ENCODE results near the gene COA1.
"Not testable (repeated sequence)": the region's sequence is repeated elsewhere in the genome, so short reads cannot be mapped to it uniquely, and the experiment has no call there.

The COA1 gene, protein sequence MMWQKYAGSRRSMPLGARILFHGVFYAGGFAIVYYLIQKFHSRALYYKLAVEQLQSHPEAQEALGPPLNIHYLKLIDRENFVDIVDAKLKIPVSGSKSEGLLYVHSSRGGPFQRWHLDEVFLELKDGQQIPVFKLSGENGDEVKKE

DNA sequence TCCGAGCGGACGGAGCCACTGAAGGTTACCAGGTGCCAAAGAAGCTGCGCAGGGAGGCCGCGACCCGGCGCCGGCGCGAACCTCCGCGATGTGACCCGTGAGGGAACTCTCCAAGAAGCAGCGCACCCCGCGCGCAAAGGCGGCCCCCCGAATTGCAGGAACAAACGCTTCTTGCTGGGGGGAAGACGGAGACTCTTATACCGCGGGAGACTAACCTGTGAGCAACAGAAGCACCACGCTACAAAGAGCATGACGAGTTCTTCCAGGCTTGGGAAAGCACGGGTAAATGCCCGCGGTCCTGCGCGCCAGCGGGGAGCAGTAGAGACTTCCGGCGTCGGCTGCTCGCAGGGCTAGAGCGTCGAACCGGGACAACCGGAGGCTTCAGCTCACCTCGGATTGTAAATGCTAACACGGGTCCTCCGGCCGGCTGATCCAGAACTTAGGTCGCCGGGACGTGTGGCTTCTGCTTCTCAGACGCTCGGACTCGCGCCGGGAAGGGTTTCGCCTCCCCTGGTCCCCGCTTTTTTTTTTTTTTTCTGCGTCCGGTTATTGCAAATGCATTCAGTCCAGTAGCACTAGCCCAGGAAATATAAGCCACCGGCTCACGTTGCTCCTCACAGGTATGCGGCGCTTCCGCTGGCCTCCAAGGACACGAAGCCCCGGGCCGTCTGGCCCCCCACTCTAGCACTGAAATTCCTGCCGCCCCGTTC lies at the start of gene COA1:
TSS of gene COA1 (minus strand) at position 310 of the 710 bp plus-strand sequence. CDS start 80,909 bp downstream, outside the sequence.
- DNase-seq (ENCODE audit: low read depth), result peak; percentile 63

DNA sequence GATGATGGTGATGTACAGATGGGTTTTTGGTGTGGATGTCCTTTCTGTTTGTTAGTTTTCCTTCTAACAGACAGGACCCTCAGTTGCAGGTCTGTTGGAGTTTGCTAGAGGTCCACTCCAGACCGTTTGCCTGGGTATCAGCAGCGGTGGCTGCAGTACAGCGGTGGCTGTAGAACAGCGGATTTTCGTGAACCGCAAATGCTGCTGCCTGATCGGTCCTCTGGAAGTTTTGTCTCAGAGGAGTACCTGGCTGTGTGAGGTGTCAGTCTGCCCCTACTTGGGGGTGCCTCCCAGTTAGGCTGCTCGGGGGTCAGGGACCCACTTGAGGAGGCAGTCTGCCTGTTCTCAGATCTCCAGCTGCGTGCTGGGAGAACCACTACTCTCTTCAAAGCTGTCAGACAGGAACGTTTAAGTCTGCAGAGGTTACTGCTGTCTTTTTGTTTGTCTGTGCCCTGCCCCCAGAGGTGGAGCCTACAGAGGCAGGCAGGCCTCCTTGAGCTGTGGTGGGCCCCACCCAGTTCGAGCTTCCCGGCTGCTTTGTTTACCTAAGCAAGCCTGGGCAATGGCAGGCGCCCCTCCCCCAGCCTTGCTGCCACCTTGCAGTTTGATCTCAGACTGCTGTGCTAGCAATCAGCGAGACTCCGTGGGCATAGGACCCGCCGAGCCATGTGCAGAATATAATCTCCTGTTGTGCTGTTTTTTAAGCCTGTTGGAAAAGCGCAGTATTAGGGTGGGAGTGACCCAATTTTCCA lies 49.1 kb upstream of the COA1 start:
- DNase-seq (ENCODE audit: low read depth), result not testable (repeated sequence)

- DNase-seq (ENCODE audit: low read depth), result not testable (repeated sequence)
Measured at GRCh38 chr7:43775255-43775654, 45.9 kb upstream of the COA1 start.

DNA sequence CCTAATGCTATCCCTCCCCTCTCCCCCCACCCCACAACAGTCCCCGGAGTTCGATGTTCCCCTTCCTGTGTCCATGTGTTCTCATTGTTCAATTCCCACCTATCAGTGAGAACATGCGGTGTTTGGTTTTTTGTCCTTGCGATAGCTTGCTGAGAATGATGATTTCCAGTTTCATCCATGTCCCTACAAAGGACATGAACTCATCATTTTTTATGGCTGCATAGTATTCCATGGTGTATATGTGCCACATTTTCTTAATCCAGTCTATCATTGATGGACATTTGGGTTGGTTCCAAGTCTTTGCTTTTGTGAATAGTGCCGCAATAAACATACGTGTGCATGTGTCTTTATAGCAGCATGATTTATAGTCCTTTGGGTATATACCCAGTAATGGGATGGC lies 43.9 kb upstream of the COA1 start:
- not testable (repeated sequence) for DNase-seq (ENCODE audit: low read depth)

GRCh38 chr7:43771573-43771972 lies 42.2 kb upstream of the COA1 start:
- no peak for DNase-seq (ENCODE audit: low read depth)

GRCh38 chr7:43771128-43771527 lies 41.8 kb upstream of the COA1 start:
- no peak for DNase-seq (ENCODE audit: low read depth)

GRCh38 chr7:43769791-43770465 lies 40.6 kb upstream of the COA1 start:
- no peak for DNase-seq (ENCODE audit: low read depth)

DNA sequence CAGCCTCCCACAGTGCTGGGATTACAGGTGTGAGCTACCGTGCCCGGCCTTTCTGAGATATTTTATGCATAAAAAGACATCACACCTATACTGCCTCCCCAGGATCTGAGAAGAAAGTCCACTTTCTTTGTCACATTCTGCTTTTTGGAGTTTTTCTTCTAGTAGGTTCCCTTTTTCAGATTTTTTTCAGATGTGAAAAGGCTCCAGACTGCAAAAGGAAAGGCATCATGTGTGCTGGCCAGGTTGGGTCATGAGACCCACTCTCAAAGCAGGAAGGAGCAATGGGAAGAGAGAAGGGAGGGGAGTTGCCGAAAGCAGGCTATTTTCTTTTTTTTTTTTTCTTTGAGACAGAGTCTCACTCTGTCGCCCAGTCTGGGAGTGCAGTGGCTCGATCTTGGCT lies 40.0 kb upstream of the COA1 start:
- no peak for DNase-seq (ENCODE audit: low read depth)

- no peak for DNase-seq (ENCODE audit: low read depth)
Measured at GRCh38 chr7:43768887-43769272, 39.6 kb upstream of the COA1 start.

GRCh38 chr7:43768201-43768886 lies 39.0 kb upstream of the COA1 start:
- no peak for DNase-seq (ENCODE audit: low read depth)

- no peak for DNase-seq (ENCODE audit: low read depth)
Measured at GRCh38 chr7:43767311-43767710, 38.0 kb upstream of the COA1 start.

- DNase-seq (ENCODE audit: low read depth), result no peak
Measured at GRCh38 chr7:43766564-43766963, 37.2 kb upstream of the COA1 start.

- DNase-seq (ENCODE audit: low read depth), result no peak
Measured at GRCh38 chr7:43764807-43765491, 35.6 kb upstream of the COA1 start.

GRCh38 chr7:43764039-43764761 lies 34.9 kb upstream of the COA1 start:
- DNase-seq (ENCODE audit: low read depth), result no peak

DNA sequence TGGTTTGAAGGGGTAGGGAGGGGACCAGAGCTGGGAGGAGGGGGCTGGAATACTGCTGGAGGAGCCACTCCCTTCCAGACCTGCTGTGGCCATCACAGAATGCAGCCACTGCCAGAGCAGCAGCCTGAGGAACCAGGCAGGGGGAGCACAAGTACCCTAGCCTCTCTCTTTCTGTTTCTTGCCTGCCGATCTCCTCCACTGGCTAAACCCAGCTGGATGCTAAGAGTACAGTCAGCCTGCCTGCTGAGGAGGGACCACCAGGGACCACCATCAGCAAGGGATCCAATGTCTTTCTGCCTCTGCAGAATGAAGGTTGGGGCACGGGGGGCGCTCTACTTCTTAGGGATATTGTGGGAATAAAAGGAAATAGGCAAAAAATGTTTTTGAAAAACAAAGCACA lies 33.9 kb upstream of the COA1 start:
- no peak for DNase-seq (ENCODE audit: low read depth)

DNA sequence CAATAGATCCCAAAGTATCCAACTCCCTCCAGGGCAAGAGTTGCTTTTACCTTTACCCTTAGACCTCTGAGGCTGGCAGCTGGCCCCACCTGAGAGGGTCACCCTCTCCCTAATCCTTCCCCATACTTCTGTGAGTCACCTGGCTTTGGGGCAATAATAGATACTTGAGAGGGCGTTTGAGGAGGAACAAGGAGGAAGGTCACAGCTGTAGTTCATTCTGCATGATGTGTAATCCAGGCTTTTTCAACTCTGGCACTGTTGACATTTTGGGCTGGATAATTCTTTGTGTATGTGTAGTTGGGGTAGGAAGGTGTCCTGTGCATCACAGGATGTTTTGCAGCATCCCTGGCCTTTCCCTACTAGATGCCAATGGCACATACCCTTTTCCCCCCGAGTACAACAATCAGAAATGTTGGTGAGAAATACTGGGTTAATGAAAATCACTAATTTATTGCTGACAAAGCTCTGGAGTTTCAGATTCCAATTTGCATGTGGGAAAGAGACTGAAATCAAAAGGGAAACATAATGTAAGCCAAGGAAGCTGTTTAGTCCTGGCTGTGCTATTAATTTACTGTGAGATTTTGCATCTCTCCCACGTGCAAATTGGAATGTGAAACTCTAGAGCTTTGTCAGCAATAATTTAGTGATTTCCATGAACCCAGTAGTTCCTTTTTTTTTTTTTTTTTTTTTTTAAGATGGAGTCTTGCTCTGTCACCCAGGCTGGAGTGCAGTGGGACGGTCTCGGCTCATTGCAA lies 32.8 kb upstream of the COA1 start:
- DNase-seq (ENCODE audit: low read depth), result no peak

DNA sequence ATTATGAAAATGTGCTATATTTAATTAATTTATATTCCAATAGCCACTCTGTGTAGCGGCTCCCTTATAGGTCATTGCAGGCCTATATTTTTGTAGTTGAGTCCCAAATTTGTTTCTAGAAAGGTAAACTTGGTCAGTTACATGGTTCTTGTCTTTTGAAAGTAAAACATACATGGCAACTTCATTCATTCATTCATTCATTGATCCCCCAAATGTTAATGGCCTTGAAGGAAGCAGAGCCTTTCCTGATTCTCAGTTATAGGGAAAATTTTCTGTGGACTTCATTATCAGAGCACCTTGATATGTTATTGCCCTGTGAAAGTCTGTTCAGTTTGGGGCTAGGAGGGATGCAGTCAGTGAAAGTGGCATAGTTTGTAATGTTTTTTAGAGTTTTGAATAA lies 32.1 kb upstream of the COA1 start:
- no peak for DNase-seq (ENCODE audit: low read depth)

DNA sequence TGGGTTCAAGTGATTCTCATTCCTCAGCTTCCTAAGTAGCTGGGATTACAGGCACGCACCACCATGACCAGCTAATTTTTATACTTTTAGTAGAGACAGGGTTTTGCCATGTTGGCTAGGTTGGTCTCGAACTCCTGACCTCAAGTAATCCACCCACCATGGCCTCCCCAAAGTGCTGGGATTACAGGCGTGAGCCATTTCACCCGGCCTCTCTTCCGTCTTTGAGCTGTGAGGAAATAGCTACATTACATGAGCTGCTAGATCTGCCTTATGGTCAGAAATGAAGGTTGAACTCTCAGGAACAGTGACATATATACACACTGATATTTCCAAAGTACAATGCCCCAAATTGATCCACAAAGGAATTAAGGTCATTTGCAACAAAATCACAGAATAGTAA lies 31.5 kb upstream of the COA1 start:
- DNase-seq (ENCODE audit: low read depth), result no peak

- DNase-seq (ENCODE audit: low read depth), result peak; percentile 20
Measured at GRCh38 chr7:43758822-43759683, 29.7 kb upstream of the COA1 start.

Data from activated T-helper 1 cell treated with Interleukin-2 at 50 U/mL for 16 hours (primary cell).